GM13976 (cell line): ENCODE results near the gene CDK18.

ENCODE experiments used
- DNase-seq: peaks from one replicate; pipeline ENCODE4 v3.0.0; 2012; ENCODE audit warnings: low spot score
- CTCF ChIP-seq: IDR thresholded peaks from 2 replicates; pipeline ENCODE4 v1.5.1; 2012; ENCODE audit warnings: borderline replicate concordance, mild to moderate bottlenecking; ENCODE audit not compliant: insufficient read depth; ENCODE audit errors: extremely low read depth, missing control alignments, control extremely low read depth
- in situ Hi-C: fragments of 300-500 bp; cut with MboI; formaldehyde crosslinking; loops from one replicate; pipeline ENCODE4 v1.12.0; 2022; ENCODE audit warnings: low sequenced_read_pairs, mixed read lengths, inconsistent platforms; ENCODE audit not compliant: unreplicated experiment

The CDK18 gene

DNA sequence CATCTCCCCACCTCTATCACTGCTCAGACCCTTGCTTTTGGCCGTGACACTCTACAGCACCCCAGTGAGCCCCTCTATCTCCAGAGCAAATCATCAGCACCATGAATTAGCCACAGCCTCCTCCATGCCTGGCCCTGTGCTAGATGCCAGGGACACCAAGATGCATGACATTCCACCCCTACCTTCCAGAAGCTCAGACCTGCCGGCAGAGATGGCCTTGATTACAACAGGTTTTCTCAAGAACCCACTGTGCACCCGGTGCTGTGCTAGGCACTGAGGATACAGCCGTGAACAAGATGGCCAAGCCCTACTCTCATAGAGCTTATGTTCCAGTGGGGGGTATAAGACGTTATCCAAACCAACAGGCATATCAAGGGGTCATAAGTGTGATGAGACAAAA lies 30.6 kb downstream of the CDK18 start:
- DNase-seq, result no peak
- in situ Hi-C loops, result no loop called here
- TF ChIP-seq CTCF, result no peak

DNA sequence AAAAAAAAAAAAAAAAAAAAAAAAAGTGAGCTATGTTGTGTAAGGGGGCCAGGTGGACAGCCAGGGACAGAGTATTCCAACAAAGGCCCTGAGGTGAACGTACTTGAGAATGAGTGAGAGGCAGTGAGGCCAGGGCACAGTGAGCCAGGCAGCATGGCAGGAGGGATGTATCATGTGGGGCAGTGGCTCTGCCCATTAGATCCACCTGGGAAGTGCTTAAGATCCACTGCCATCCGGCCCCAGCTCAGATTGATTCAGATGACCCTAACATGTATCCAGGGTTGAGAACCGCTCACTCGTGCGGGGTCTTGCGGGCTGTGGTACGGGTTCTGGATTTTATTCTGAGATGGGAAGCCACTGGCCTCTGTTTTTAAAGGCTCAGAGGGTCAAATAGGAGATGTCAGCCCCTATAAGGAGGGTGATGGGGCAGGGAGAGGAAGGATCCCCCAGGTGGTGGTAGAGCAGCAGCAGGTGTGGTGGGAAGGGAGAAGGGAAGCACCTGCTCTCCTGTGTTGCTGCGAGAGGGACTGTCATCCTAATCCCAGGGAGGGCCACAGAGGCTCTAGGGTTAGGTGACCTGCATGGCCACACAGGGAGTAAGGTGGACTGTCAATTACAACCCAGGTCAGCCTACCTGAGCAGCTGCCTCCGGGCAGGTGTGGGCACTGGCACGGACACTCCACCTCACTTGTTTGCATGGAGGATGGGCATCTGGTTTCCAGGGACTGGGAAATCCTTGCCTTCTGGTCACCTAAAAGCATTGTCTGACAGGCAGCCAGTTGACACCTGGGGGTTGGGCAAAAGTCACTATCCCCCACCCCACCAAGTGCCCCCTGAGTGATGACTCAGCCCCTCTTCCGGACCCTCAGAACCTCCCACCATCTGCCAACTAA lies 31.6 kb downstream of the CDK18 start:
- in situ Hi-C loops, result no loop called here
- no peak for TF ChIP-seq CTCF
- no peak for DNase-seq

DNA sequence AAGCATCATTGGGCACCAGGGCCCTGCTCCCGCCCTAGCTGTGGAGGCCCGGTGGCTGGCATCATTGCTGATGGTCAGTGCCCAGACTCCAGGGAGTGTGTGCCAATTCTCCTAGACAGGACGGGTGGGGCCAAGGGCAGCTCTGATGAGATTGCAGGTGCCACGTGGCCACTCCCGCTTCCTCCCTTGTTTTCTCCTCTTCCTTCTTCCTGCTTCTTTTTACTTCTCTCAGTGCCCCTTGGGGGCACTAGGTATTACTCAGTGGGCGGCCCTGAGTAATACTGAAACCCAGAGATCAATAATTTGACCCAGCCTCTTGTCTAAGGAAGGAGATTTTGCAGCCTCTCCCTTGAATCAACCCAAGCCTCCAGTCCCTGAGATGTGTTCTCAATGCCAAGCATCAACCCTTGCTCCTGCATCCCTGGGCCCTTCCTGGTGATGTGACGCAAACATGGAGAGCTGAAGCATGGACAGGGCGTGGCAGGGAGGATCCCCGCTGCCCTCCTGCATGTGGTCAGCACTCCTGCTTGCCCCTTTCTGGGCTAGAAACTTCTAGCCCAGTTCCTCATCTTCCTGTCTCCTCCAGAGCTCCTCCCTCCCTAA lies 32.4 kb downstream of the CDK18 start:
- DNase-seq, result peak; percentile 12
- in situ Hi-C loops, result no loop called here
- no peak for TF ChIP-seq CTCF

DNA sequence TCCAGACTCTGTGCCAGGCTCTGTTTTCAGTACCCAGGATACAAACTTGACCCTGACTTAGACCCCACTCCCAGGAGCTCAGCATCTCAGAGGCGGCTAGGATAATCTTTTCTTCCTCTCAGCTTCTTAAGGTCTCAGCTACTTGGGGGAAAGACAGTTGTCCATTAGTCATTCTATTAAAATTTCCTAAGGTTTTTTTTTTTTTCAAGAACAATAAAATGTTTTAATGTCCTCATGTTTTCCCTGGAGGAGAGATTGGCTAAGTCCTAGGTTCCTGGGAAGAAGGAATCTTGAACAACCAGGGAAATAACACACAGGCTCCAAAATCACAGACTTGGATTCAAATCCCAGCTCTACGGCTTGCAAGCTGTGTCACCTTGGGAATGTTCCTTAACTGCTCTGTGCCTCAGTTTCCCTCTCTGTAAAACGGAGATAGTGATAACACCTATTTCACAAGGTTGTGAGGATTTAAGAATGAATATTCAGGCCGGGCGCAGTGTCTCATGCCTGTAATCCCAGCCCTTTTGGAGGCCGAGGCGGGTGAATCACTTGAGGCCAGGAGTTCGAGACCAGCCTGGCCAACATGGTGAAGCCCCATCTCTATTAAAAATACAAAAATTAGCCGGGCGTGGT lies 33.0 kb downstream of the CDK18 start:
- DNase-seq, result no peak
- in situ Hi-C loops, result no loop called here
- no peak for TF ChIP-seq CTCF

GRCh38 chr1:205538235-205538840 lies 33.9 kb downstream of the CDK18 start:
- in situ Hi-C loops, result no loop called here
- DNase-seq, result no peak
- TF ChIP-seq CTCF, result no peak

DNA sequence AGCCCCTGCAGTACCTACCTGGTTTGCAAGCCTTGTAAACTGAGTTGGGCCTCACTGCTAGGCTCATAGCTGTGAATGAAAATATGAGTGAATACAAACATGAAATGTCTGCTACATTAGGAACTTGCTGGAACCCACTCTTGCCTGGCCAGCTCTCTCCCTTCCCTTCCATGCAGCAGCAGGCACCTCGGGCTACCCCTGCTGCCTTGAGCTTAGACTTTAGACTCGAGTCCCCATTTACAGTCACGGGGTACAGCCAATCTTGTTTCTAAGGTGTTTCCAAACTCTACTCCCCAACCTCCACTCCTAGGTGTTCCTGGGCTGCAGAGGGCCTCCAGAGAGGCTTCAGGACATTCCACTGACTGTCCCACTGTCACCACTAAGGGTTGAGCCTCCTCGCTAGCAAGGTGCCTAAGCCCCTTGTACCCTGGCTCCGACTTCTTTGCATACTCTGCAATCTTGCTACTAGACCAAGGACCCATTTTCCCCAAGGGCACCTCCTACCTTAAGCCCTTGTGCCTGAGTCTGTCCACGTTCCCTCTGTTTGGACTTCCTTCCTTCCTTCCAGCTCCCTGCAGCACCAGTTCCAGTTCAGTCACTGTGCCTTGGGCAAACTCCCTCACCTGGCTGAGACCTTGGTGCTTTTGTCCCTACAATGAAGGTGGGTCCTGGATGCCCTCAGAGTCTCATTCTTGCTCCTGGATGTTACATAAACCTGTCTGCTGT lies 36.9 kb downstream of the CDK18 start:
- DNase-seq, result no peak
- in situ Hi-C loops, result no loop called here
- TF ChIP-seq CTCF, result no peak
